Measurements from ENCODE around the gene ARMC12. TPM values are rescaled to one million over a fixed set of nuclear protein-coding genes. Genes with fewer than 3 reads are reported as not detected.

Gene ARMC12
- total and polyA plus RNA-seq, 2 of the 13 experiments (the other 11 are each of a cell fraction or from before 2014, with no cell fraction given) = 1.3 TPM; not detected in 1

- TF ChIP-seq NFAT5 (CRISPR knock-in tag; IDR thresholded peaks at IDR 0.05) (no peak), IKZF1 (IDR thresholded peaks at IDR 0.05) (no peak), STAT5B (CRISPR knock-in tag; IDR thresholded peaks at IDR 0.05) (no peak), SP5 (CRISPR knock-in tag; IDR thresholded peaks at IDR 0.05; ENCODE audit: borderline replicate concordance, low read depth) (no peak), YEATS2 (CRISPR knock-in tag; IDR thresholded peaks at IDR 0.05; ENCODE audit: borderline replicate concordance) (peak; percentile 38; the same call in 1 of the 2 replicates), NCOA2 (CRISPR knock-in tag; IDR thresholded peaks at IDR 0.05) (0 out of 2 replicates have a peak, but pooled peaks have one; percentile 22), DMTF1 (CRISPR knock-in tag; IDR thresholded peaks at IDR 0.05) (no peak), ETS1 (CRISPR knock-in tag; IDR thresholded peaks at IDR 0.05) (no peak), ZNF614 (CRISPR knock-in tag; IDR thresholded peaks at IDR 0.05; ENCODE audit: borderline replicate concordance) (no peak), ZFP90 (CRISPR knock-in tag; IDR thresholded peaks at IDR 0.05; ENCODE audit: borderline replicate concordance) (no peak), POLR2A (IDR thresholded peaks at IDR 0.05; ENCODE audit: insufficient read depth in 1 of 2, low read depth in 2 of 2, low read length in 2 of 2) (no peak), ZKSCAN8 (CRISPR knock-in tag; IDR thresholded peaks at IDR 0.05; ENCODE audit: borderline replicate concordance) (0 out of 2 replicates have a peak, but pooled peaks have one; percentile 66), ZIK1 (CRISPR knock-in tag; IDR thresholded peaks at IDR 0.05; ENCODE audit: borderline replicate concordance, low read depth) (no peak), KDM6A (CRISPR knock-in tag; IDR thresholded peaks at IDR 0.05; ENCODE audit: low read depth) (no peak), KLF9 (CRISPR knock-in tag; IDR thresholded peaks at IDR 0.05; ENCODE audit: low read depth) (no peak), FOXP1 (IDR thresholded peaks at IDR 0.05) (no peak), FOXP1 (CRISPR knock-in tag; IDR thresholded peaks at IDR 0.05) (no peak), YY1 (IDR thresholded peaks at IDR 0.05; ENCODE audit: insufficient read depth, insufficient replicate concordance, low read depth, low read length) (no peak), ZNF784 (CRISPR knock-in tag; IDR thresholded peaks at IDR 0.05; ENCODE audit: borderline replicate concordance) (no peak), SIN3A (IDR thresholded peaks at IDR 0.05; ENCODE audit: borderline replicate concordance, low read depth, low read length) (no peak)
- TF ChIP-seq, protein P1, sequence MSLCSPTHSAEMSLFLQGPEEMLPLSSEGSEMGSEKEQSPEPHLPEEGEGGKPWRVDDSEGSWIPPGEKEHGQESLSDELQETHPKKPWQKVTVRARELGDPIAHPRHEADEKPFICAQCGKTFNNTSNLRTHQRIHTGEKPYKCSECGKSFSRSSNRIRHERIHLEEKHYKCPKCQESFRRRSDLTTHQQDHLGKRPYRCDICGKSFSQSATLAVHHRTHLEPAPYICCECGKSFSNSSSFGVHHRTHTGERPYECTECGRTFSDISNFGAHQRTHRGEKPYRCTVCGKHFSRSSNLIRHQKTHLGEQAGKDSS (CRISPR knock-in tag; IDR thresholded peaks at IDR 0.05; ENCODE audit: borderline replicate concordance, low read depth) = no peak
These were observed 458 bp upstream of the ARMC12 start (continued) for GRCh38 chr6:35736253-35736894.

Data from HepG2 (cell line).